K562 (cell line): ENCODE data around the gene PSMD8. TPM values are rescaled to one million over a fixed set of nuclear protein-coding genes. Genes with fewer than 3 reads are reported as not detected.
A peak's percentile ranks its signal among the peaks of the same experiment; 100 is the strongest.

Source experiments
- ATF4 ChIP-seq: fragments of 450-650 bp; formaldehyde crosslinking; IDR thresholded peaks from 2 replicates; pipeline ENCODE4 v1.4.0; 2022; ENCODE audit warnings: mild to moderate bottlenecking, moderate library complexity
- CCNT2 ChIP-seq: IDR thresholded peaks from 2 replicates; pipeline ENCODE4 v1.6.1; 2011; ENCODE audit warnings: borderline replicate concordance, low read depth, mild to moderate bottlenecking, moderate library complexity, mixed read lengths, low read length; ENCODE audit not compliant: insufficient read length; ENCODE audit errors: extremely low read depth
- ELF1 ChIP-seq: fragments of 200-800 bp; sonication (Bioruptor generic); IDR thresholded peaks from 2 replicates; pipeline ENCODE4 v1.6.1; 2016; ENCODE audit warnings: missing genetic modification characterization, missing compliant biosample characterization
- ESRRA ChIP-seq: fragments of 450-650 bp; IDR thresholded peaks from 2 replicates; pipeline ENCODE4 v1.6.1; 2014; ENCODE audit warnings: low read depth, mild to moderate bottlenecking, moderate library complexity, borderline replicate concordance
- GMEB1 ChIP-seq: fragments of 250-450 bp; sonication (Bioruptor Pico); IDR thresholded peaks from 2 replicates; pipeline ENCODE4 v1.4.0; 2020; ENCODE audit warnings: mild to moderate bottlenecking
- HDAC2 ChIP-seq: fragments of 450-650 bp; IDR thresholded peaks from 2 replicates; pipeline ENCODE4 v1.6.1; 2016; ENCODE audit warnings: mild to moderate bottlenecking
- MCM5 ChIP-seq: fragments of 450-650 bp; IDR thresholded peaks from 2 replicates; pipeline ENCODE4 v1.6.1; 2016; ENCODE audit warnings: low read depth
- NBN ChIP-seq: fragments of 450-650 bp; IDR thresholded peaks from 2 replicates; pipeline ENCODE4 v1.6.1; 2016; ENCODE audit warnings: low read depth, mild to moderate bottlenecking
- NCOA1 ChIP-seq: fragments of 450-650 bp; IDR thresholded peaks from 2 replicates; pipeline ENCODE4 v1.6.1; 2016; ENCODE audit warnings: low read depth
- POLR2G ChIP-seq: fragments of 200-400 bp; formaldehyde crosslinking; IDR thresholded peaks from 2 replicates; pipeline ENCODE4 v1.6.1; 2017; ENCODE audit warnings: low read depth, mild to moderate bottlenecking, antibody characterized with exemption, low read length, moderate library complexity
- POLR3G ChIP-seq: IDR thresholded peaks from 2 replicates; pipeline ENCODE4 v1.6.1; 2011; ENCODE audit not compliant: insufficient read length, insufficient replicate concordance; ENCODE audit errors: extremely low read depth
- RBBP5 ChIP-seq: fragments of 200-600 bp; sonication (generic); IDR thresholded peaks from 2 replicates; pipeline ENCODE4 v1.6.1; 2012; ENCODE audit warnings: borderline replicate concordance, mild to moderate bottlenecking, low read length, control low read depth, inconsistent platforms; ENCODE audit not compliant: insufficient read depth, poor library complexity, severe bottlenecking
- RBFOX2 ChIP-seq: fragments of 200-400 bp; formaldehyde crosslinking; IDR thresholded peaks from 2 replicates; pipeline ENCODE4 v1.6.1; 2017; ENCODE audit warnings: low read depth, mild to moderate bottlenecking, low read length, moderate library complexity
- TSC22D4 ChIP-seq: fragments of 450-650 bp; IDR thresholded peaks from 2 replicates; pipeline ENCODE4 v1.6.1; 2016; ENCODE audit warnings: missing genetic modification characterization, missing biosample characterization, control low read depth
- ZBTB33 ChIP-seq: sonication (generic); formaldehyde crosslinking; IDR thresholded peaks from 2 replicates; pipeline ENCODE4 v1.8.1; 2023; ENCODE audit warnings: mild to moderate bottlenecking, missing genetic modification reagents
- ZC3H4 ChIP-seq: sonication (generic); formaldehyde crosslinking; IDR thresholded peaks from 2 replicates; pipeline ENCODE4 v1.9.0; 2021; ENCODE audit warnings: missing genetic modification reagents, borderline replicate concordance
- ZKSCAN8 ChIP-seq: fragments of 200-800 bp; sonication (Bioruptor generic); IDR thresholded peaks from 2 replicates; pipeline ENCODE4 v1.6.1; 2016; ENCODE audit warnings: missing genetic modification characterization, missing compliant biosample characterization
- ZNF140 ChIP-seq: fragments of 250-450 bp; sonication (Bioruptor Pico); IDR thresholded peaks from 2 replicates; pipeline ENCODE4 v1.8.0; 2021; ENCODE audit warnings: moderate library complexity, mild to moderate bottlenecking, inconsistent platforms
- polyA plus RNA-seq, 8 experiments: library from polyadenylated mRNA; depleted of rRNA in 4 of 8; stranded (reverse) in 5 of 8; unstranded in 3 of 8; fragments of >200 nt; fragmentation: Nextera tagmentation in 2 of 8; fragmentation: Illumina TruSeq in 1 of 8; extraction: Ambion mirVana in 2 of 8; extraction: Trizol in 1 of 8; gene quantifications; 2 replicates each; pipeline versions ENCODE4 v1.2.1 to v1.2.3, GENCODE V29; 2011 to 2014; ENCODE audit warnings: inconsistent platforms in 1 of 8, missing spikeins in 1 of 8
- total RNA-seq, 7 experiments: library from RNA; depleted of rRNA in 6 of 7; stranded (reverse); fragments of >200 nt in 6 of 7; fragmentation: Illumina TruSeq in 2 of 7; extraction: Trizol in 2 of 7; gene quantifications; 2 replicates each; pipeline versions ENCODE4 v1.2.1 to v1.2.3, GENCODE V29; 2011 to 2021; ENCODE audit warnings: low replicate concordance in 1 of 7
- TF ChIP-seq, protein P1 (sequence below): fragments of 250-450 bp; sonication (Bioruptor Pico); IDR thresholded peaks from 2 replicates; pipeline ENCODE4 v1.4.0; 2020; ENCODE audit warnings: borderline replicate concordance
- TF ChIP-seq, protein P2 (sequence below): fragments of 450-650 bp; formaldehyde crosslinking; IDR thresholded peaks from 2 replicates; pipeline ENCODE4 v1.4.0; 2020; ENCODE audit warnings: mild to moderate bottlenecking, moderate library complexity

PSMD8 gene
- total and polyA plus RNA-seq, 9 of the 15 experiments (the other 6 are each of a cell fraction or from before 2014, with no cell fraction given) = 130 to 583 (median 315) TPM

DNA sequence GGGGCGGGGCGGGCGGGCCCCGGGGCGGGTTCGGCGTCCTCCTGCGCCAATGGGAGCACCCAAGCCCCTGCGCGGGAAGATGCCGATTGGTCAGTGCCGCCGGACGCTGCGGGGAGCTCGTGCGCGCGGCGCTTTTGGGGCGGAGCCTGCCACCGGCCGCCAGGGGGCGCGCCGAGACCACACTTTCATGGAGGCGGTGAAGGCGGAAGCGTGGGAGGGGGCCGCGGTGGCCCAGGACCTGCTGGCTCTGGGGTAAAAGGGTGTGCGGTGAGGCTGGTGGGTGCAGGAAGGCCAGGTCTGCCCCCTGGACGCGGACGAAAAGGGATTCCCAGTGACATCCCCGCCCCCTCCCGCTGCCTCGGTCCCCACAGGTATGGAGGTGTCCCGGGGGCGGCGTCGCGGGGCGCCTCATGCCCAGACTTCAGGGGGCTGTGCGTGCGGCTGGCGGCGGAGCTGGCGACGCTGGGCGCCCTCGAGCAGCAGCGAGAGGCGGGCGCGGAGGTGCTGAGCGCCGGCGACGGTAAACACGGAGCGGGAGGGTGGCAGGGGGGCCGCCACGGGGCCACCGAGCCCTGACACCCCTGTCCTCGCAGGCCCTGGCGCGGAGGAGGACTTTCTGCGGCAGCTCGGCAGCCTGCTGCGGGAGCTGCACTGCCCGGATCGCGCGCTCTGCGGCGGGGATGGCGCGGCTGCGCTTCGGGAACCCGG lies 28.8 kb downstream of the PSMD8 start, which contains the start of gene FAM98C (continued):
- TF ChIP-seq ATF4 (no peak), ZC3H4 (no peak), POLR3G (no peak), ZNF140 (CRISPR knock-in tag) (no peak), POLR2G (peak; percentile 87), HDAC2 (no peak), ELF1 (tag) (peak; percentile 91), ESRRA (no peak; the same call in none of the 2 replicates), GMEB1 (CRISPR knock-in tag) (peak; percentile 59), NCOA1 (no peak), CCNT2 (peak; percentile 52), NBN (no peak), RBFOX2 (peak; percentile 88), MCM5 (no peak), TSC22D4 (tag) (no peak), ZBTB33 (CRISPR knock-in tag) (0 out of 2 replicates have a peak, but pooled peaks have one; percentile 53), RBBP5 (peak; percentile 67), ZKSCAN8 (CRISPR knock-in tag) (no peak)
- TF ChIP-seq, protein P1, sequence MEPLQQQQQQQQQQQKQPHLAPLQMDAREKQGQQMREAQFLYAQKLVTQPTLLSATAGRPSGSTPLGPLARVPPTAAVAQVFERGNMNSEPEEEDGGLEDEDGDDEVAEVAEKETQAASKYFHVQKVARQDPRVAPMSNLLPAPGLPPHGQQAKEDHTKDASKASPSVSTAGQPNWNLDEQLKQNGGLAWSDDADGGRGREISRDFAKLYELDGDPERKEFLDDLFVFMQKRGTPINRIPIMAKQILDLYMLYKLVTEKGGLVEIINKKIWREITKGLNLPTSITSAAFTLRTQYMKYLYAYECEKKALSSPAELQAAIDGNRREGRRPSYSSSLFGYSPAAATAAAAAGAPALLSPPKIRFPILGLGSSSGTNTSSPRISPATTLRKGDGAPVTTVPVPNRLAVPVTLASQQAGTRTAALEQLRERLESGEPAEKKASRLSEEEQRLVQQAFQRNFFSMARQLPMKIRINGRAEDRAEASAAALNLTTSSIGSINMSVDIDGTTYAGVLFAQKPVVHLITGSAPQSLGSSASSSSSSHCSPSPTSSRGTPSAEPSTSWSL (CRISPR knock-in tag) = no peak
- TF ChIP-seq, protein P2, sequence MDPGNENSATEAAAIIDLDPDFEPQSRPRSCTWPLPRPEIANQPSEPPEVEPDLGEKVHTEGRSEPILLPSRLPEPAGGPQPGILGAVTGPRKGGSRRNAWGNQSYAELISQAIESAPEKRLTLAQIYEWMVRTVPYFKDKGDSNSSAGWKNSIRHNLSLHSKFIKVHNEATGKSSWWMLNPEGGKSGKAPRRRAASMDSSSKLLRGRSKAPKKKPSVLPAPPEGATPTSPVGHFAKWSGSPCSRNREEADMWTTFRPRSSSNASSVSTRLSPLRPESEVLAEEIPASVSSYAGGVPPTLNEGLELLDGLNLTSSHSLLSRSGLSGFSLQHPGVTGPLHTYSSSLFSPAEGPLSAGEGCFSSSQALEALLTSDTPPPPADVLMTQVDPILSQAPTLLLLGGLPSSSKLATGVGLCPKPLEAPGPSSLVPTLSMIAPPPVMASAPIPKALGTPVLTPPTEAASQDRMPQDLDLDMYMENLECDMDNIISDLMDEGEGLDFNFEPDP = no peak
